NAMALWA (cell line): ENCODE data around the gene ANKRD11.
"Not testable (repeated sequence)": the region's sequence is repeated elsewhere in the genome, so short reads cannot be mapped to it uniquely, and the experiment has no call there.

Experiments
- DNase-seq: peaks from one replicate; pipeline ENCODE4 v3.0.0-alpha.2; 2015; ENCODE audit warnings: low spot score

The ANKRD11 gene

DNA sequence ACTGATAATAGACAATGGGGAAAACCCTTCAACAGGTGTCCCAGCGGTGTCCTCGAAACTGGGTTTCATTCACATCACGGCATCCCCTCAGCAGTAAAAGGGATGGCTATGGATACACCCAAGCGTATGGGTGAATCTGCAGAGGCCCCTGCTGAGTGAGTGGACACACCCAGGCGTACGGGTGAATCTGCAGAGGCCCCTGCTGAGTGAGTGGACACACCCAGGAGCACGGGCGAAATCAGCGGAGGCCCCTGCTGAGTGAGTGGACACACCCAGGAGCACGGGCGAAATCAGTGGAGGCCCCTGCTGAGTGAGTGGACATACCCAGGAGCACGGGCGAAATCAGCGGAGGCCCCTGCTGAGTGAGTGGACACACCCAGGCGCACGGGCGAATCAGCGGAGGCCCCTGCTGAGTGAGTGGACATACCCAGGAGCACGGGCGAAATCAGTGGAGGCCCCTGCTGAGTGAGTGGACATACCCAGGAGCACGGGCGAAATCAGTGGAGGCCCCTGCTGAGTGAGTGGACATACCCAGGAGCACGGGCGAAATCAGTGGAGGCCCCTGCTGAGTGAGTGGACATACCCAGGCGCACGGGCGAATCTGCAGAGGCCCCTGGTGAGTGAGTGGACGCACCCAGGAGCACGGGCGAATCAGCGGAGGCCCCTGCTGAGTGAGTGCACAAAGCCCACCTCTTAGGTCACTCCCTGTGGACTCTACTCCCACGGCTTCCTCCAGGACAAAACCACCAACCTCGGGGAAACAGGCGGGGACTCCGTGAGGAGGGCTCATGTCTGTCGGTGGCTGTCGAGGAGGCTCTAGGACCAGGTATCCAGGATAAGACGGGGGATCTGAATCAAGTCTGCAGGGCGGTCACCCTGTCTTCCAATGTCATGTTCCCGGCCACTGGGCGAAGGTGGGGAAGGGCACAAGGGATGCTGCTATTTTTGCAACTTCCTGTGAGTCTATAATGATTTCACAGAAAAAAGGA is 161.7 kb downstream of the ANKRD11 start:
- DNase-seq = not testable (repeated sequence)

DNA sequence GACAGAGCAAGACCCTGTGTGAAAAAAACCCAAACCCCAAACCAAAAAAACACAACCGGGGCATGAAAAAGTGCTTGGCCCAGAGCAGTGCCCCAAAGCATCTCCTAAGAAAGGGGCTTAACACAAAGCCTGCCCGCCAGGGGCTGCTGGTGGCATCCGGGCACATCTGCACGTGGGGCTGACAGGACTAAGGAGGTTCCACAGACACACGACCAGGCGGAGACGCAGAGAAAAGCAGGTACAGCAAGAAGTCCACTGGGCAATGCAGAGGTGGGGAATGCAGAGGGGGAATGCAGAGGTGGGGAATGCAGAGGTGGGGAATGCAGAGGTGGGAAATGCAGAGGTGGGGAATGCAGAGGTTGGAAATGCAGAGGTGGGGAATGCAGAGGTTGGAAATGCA is 163.6 kb downstream of the ANKRD11 start:
- no peak for DNase-seq

DNA sequence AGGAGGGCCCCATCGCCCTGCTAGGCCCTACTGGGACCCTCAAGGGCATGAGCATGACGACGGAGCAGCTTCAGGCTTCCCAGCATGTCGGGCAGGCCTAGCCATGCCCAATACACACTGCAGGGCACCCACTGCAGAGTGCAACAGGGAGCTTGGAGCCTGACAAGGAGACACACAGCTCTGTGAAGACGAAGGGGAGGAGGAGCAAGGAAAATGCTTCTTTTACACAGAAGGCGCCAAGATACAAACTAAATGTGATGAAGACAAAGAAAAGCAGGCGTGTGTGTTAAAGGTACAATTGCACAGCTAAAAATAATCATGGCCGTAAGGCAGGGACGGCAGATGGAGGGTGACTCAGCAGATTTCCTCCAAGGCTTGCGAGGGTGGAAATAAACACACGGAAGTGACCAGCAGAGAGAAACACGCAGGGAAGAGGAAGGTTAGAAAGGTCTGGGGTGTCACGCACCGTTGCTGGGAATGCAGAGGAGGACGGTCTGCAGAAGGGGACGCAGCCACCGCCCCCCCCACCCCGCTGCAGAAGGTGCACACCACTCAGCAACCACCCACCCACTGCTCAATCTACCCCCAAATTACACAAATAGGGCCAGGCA is 164.4 kb downstream of the ANKRD11 start:
- DNase-seq = peak; percentile 39

DNA sequence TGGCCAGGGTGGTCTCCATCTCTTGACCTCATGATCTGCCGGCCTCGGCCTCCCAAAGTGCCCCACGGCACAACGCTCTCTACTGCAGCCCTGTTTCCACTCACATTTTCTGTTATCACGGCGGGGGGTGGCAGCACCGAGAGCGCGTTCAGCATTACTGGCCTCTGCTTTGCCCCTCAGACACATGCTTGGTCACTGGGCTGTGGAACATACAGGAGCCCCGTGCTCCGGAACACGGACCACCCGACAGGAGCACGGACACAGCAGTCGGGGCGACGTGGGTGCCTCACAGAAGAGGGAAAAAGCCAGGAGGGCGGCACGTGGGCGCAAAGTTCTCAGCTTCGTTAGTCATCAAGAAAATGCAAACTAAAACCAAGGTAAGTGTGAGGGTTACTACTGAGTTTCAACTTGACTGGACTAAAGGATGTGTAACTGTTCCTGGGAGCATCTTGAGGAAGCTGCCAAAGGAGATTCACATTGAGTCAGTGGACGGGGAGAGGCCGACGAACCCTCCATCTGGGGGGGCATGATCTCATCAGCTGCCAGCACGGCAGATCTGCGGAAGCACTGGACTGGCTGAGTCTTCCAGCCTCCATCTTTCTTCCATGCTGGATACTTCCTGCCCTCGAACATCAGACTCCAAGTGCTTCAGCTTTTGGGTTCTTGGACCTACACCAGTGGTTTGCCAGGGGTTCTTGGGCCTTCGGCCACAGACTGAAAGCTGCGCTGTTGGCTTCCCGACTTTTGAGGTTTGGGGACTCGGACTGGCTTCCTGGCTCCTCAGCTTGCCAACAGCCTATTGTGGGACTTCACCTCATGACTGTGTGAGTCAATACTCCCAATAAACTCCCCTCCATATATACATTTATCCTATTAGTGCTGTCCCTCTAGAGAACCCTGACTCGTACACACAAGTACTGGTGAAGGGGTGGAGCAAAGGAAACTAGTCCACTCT is 166.0 kb downstream of the ANKRD11 start:
- DNase-seq = no peak

DNA sequence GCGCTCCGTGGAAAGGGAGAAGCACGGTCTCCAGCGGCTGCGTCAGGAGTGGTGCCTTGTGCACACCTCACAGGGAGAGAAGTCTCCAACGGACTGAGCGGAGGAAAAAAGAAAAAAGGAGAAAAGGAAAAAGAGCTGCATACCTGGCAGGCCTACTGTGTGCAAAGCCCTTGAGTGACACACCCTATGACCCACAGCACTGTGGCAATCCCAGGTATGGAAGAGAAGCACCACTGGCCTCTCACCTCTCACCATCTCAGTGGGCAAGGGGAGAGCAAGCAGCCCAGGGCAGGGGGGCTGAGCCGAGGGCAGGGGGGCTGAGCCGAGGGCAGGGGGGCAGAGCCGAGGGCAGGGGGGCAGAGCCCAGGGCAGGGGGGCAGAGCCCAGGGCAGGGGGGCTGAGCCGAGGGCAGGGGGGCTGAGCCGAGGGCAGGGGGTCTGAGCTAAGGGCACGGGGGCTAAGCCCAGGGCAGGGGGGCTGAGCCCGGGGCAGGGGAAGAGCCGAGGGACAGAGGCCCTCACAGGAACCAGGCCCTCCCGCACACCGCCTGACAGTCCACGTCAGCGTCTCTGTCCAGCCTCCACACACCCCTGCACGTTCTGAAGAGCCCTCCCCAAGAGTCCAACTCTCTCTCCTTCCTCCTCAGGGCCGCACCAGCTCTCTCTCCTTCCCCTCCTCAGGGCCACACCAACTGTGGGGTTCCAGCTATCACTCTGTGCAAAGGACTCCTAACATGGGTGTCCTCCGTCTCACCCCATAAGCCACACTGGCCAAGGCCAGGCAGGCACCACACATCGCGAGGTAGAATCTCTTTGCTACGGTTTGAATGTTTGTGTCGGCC is 167.0 kb downstream of the ANKRD11 start:
- DNase-seq = no peak

DNA sequence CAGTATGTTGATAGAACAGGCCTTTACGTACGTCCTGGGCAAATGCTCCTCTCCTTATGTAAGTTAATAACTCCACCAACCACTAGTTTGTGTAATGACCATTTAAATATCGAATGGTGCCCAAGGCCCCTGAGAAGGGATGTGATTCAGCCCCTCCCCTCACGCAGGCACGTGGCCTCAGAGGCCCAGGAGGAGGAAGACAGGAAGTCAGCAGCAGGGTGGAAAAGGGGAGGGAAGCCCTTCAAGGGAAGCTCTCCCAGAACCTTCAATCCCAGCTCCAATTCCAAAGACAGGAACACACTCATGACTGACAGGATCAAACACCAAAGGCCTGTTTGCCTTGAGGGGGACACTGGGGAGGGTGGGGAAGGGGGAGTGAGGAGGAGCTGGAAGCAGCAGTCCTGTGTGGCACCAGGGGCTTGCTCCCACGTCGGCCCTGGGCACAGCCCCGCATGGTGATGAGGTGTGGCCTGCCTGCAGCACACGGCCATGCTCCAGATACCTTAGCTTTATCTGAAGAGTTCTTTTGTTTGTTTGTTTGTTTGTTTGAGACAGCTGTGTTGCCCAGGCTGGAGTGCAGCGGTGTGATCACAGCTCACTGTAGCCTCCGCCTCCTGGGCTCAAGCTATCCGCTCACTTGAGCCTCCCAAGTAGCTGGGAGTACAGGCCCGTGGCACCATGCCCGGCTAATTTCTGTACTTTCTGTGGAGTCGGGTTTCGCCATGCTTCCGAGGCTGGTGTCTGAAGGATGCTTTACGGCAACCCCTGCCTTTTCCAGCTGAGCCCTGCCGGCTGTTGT is 167.8 kb downstream of the ANKRD11 start:
- DNase-seq = no peak

DNA sequence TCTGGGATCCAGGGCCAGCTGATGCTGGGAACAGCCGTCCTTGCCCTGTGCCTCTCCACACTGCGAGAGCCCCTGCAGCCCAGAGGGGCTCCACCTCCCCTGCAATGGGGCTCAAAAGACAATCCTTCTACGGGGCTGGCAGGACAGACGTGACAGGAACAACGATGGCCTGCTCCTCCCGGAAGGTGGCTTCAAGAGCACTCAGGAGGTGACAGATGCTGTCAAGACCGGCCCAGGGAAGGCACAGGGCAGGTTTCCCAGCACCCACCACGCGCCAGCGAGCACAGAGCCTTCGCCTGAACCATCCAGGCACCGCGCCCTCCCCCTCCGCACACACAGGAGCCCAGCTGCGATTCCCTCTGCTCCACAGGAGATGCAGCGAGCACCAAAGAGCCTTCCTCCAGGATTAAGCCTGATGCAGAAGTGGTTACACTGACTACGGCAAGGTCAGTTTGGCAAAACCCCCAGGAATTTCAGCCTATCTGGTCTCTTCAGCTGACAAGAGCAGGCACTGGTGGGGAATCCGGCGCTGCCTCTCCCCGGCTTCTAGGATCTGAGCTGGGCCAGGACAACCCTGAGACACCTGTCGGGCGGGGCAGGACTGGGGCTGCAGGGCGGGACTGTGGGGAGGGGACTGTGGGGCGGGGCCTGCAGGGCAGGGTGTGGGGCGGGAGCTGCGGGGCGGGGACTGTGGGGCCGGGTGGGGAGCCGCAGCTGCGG is 169.4 kb downstream of the ANKRD11 start:
- DNase-seq = no peak

DNA sequence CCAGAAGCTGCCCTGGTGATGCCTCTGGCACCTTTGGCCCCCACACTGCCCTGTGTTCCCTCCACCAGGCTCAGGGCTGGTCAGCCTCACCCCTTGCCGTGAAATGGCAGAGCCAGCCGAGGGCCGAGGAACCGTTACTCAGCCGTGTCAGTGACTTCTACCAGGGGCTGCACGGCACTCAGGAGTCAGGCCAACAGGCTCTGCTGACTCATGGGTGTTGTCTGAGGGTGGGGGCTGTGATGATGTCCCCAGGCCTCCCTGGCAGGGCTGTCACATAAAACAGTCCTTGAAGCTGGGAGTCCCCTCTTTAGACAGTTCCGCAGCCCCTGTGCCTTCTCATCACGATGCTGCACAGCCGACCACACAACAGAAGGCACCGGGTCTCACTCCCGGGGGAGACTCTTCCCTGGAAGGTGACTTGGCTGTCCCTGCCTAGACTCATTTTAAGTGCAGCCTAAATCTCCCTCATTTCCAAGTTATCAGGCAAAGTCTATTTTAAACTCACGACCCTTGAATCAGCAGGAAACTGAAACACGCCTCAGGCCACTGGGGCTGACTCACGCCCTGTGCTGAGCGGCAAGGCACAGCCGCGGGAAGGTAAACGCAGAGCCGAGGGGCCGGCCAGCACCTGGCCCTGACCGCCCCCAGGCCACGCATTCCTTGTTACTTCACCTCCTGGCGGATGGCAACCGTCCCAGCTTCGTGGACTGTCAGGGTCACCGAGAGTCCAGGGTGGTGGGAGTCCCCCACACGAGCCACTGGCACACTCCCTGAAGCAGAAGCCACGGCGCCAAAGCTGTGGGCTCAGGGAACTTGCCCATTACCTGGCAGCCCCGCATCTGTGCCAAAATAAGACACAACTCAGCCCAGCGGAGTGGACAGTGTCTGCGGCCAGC is 170.2 kb downstream of the ANKRD11 start:
- DNase-seq = no peak

DNA sequence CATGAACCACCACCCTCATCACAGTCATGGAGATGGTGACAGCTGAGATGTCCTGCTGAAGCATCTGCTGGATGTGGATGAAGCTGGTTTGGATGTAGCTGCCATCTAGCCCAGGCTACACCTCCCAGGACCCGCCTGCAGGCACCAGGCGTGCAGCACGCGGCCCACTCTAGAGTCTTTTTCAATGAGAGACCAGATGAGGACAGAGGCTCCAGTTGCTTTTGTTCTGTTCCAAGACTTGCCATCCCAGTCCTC is 170.8 kb downstream of the ANKRD11 start:
- no peak for DNase-seq

DNA sequence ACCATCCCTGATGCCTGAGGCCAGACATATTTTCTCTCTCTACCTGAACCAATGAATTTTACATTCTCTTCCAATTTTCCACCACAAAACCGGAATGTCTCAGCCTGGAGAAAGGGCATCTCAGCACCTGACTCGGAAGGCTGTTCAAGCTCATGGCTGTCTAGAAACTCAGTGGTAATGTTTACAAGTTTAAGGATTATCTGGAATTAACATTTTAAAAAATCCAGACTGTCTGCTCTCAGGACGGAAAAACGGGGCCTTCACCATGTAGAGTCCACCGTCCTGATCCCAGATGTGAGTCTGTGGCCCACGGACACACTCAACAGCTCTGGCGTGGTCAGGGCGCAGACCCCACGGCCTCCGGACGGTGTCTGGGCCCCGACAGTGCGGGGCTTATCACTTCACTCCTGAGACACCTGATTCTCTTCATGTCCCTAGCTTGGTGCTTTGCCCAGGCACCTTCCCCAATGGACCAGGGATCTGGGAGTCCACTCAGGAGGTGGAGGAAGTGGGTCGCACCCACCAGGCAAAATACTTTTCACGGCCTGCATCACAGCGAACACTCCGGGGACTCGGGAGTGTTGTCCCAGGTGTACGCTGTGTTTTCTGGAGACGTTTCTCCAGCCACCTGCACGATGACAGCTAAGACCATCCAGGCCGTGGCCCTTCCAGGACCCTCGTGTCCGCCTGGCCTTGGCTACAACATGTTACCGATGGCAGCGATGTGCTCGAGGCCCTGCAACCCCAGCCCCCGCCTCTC is 171.3 kb downstream of the ANKRD11 start:
- no peak for DNase-seq

DNA sequence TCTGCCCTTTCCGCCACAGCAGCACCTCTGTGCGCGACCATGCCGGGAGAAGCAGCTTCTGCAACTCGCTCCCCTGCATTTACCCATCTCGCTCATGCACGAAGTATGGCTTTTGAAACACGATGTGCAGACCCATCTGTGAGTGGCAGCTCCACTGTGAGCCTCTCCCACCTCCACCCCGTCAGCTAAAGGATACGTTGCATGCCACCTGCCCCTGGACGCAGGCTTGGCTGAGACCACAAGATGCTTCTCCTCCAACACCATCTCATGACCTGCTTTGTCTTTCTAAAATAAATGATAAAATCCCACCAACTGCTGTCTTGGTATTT is 172.0 kb downstream of the ANKRD11 start:
- no peak for DNase-seq

DNA sequence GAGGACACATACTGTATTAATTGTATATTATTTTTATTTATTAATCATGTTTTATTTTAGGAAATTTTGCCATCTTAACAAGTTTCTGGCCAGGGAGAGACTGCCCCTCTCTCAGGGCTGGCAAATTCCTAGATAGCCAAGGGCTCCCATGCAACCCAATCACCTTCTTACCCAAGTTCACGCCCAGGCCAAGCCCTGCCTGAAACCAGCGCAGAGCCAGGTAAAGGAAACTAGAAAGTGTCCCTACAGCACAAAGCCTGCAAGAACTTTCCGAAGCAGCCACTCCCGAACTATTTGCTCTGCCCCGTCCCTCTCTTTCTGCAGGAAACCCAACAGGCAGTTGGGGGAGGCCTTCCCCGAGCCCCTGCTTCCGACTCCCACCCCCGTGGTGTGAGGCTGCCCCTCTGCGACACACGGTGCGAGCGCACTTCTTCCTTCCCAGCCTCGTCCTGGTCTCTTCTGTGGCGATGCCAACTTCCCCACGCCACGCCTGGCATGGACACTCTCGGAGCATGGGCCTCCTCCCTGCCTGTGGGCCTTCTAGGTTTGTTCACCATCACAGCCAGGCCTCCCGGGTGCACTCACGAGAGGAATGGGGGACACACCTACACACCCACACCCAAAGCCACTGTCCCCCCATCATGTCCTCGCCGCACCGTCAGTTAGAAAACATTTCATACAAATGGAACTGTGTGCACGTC is 172.5 kb downstream of the ANKRD11 start:
- no peak for DNase-seq

DNA sequence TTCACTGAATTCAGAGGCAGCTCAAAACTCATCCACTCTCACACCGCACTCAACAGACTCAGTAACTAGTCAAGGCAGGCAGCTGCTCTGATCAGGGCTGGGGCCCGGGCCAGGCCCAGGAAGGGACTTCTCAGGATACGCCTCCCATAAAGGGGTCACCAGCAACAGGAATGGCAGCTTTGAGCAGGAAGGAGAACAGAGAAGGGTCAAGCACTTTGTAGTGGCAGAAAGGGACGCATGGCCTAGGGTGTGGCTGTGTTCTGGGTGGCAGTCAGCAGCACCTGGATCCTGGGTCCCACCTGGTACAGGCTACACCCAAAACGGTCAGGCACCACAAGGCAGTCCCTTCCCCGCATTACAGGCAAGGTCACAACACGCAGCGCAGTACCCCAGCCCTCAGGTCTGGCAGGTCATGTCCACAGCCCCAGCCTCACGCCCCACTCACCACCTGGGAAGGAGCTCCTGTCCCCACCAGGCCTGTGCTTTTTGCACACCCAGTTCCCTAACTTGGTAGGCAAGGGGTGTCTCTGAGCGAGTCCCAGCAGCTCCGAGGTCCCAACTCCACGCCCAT is 173.2 kb downstream of the ANKRD11 start:
- no peak for DNase-seq

DNA sequence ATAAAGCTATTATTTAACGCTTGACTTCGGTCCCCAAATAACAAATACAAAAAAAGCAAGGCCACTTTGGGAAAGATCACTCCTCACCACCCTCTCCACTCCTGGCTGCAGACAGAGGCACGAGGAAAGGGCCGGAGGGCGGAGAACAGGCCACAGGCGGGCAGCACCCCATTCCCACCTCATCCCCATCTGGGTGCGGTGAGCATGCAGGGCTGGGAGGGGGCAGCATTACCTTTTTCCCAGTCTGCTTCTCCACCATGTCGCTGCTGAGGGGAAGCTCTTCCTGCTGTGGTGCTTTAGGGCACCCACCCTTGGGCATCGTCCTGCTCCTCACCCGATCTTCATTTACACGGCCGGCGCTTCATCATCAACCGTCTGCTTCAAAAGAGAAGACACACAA is 173.7 kb downstream of the ANKRD11 start:
- no peak for DNase-seq

DNA sequence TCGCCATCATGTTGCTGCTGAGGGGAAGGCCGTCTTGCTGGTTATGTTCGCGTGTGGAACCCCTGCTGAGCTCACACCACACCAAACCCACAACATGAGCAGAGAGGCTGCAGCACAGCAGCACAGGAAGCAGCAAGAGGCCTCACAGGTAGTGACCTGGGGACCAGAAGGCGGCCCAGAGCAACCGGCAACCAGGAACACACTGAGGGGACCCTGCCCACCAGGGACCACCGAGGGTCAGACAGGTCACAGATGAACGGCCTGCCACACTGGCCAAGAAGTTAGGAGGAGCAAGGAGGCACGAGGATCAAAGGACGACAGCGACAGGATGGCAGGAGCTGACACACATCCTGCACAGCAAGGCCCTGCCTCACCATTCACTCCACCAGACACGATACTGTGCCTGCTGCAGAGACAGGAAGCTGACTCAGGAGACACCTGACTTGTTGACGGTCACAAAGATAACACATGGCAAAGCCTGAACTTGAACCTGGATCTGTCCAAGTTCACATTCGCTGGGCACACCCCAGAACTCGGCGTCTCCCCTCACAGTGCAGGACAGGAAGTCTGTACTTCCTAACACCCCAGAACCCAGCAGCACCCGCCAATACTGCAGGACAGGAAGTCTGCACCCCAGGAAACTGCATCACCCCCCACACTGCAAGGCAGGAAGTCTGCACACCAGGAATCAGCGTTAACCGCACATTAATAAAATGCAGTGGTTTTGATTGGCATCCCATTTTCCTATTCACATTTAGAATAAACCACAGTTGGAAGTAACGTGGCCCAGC is 174.4 kb downstream of the ANKRD11 start:
- DNase-seq = peak; percentile 52

DNA sequence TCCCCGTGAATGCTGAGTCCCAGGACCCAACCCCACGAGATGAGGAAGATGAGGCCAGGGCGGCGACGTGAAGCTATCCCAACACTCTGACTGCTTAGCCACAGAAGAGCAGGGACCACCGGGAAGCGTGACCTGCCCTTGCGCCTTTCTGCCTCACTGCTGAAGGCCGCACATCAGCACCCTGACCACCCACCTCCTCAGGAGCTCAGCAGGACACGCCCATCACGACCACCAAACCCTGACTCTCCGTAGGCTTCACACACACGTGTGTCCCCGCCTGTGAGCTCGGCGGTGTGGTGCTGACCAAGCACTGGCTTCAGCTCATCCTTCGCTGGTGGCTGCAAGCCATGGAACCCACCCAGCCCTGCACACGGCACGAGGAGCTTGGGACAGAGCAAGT is 175.1 kb downstream of the ANKRD11 start:
- no peak for DNase-seq

DNA sequence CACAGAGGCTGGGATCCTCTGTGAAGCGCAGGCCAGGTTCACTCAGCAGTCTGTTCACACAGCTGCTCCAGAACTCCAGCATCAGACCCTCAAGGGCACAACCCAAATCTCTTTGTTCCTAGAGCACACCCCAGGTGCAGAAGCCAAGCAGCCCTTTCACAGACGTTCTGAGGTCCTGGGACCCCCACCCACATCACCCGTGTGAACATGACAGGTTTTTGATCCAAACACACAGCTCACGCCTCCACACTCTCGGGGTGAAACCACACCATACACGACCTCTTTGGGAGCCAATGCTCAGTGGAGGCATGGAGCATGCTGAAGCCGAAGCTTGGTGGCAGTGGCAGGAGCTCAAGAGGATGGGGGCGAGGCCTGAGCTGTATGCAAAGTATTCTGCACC is 175.5 kb downstream of the ANKRD11 start:
- no peak for DNase-seq
